Breast epithelium (tissue), 4 donors: Measurements from ENCODE around the gene HGFAC. TPM values are rescaled to one million over a fixed set of nuclear protein-coding genes. Genes with fewer than 3 reads are reported as not detected.

ENCODE experiments used
- DNase-seq, 2 donors: peaks; one replicate each; pipeline ENCODE4 v3.0.0-alpha.2; 2019; ENCODE audit warnings: low spot score in 2 of 2
- H3K27ac ChIP-seq, 2 donors: fragments of 200-600 bp; sonication (generic) in 1 of 2; one replicate each; pipeline ENCODE4 v1.5.1; 2016 to 2019; ENCODE audit warnings: mild to moderate bottlenecking in 1 of 2
- H3K27me3 ChIP-seq, 2 donors: fragments of 200-600 bp; sonication (generic) in 1 of 2; one replicate each; pipeline versions ENCODE4 v1.5.1 to v1.6.0; 2017 to 2019; ENCODE audit warnings: control low read depth in 1 of 2, mild to moderate bottlenecking in 1 of 2
- H3K36me3 ChIP-seq: fragments of 200-600 bp; one replicate; pipeline ENCODE4 v1.5.1; 2019
- H3K4me1 ChIP-seq, 2 donors: fragments of 200-600 bp; sonication (generic); one replicate each; pipeline ENCODE4 v1.5.1; 2016 to 2019; ENCODE audit warnings: control low read depth in 1 of 2
- H3K4me3 ChIP-seq, 3 donors: fragments of 200-600 bp; sonication (generic); 1 replicate in 2 of 3; 2 replicates in 1 of 3; pipeline ENCODE4 v1.5.1; 2016 to 2019; ENCODE audit warnings: mild to moderate bottlenecking in 3 of 3, moderate library complexity in 2 of 3
- H3K9me3 ChIP-seq, 2 donors: fragments of 200-600 bp; sonication (generic) in 1 of 2; one replicate each; pipeline ENCODE4 v1.5.1; 2016 to 2019; ENCODE audit warnings: control low read depth in 1 of 2
- CTCF ChIP-seq, 3 donors: fragments of 450-650 bp; IDR thresholded peaks; one replicate each; pipeline ENCODE4 v1.5.1; 2016 to 2017; ENCODE audit warnings: antibody characterized with exemption in 3 of 3, mild to moderate bottlenecking in 3 of 3, moderate library complexity in 3 of 3
- POLR2A ChIP-seq: fragments of 450-650 bp; IDR thresholded peaks from one replicate; pipeline ENCODE4 v1.6.1; 2016; ENCODE audit warnings: antibody characterized with exemption, mild to moderate bottlenecking, moderate library complexity
- POLR2AphosphoS5 ChIP-seq, 3 donors: sonication (generic); formaldehyde crosslinking; IDR thresholded peaks; one replicate each; pipeline ENCODE4 v1.6.1; 2017; ENCODE audit warnings: antibody characterized with exemption in 3 of 3
- intact Hi-C: fragments of 100-400 bp; cut with DNase I; formaldehyde crosslinking; loops from one replicate; pipeline ENCODE4 v1.15.1; 2023; ENCODE audit warnings: low total_unique reads
- total RNA-seq, 3 donors: library from RNA; depleted of rRNA; stranded (reverse); fragments of >200 nt; gene quantifications; one replicate each; pipeline ENCODE4 v1.1.0, GENCODE V29; 2016

HGFAC gene
- total RNA-seq, 3 donors from 2014 or later: 0.59 to 1.3 TPM; not detected in 1

GRCh38 chr4:3475041-3475712 lies 33.4 kb downstream of the HGFAC start:
- Histone ChIP-seq H3K4me3 (no peak overlapping the region), H3K27ac (no peak overlapping the region), H3K4me1 (no peaks in the 10 kb centered on the region), H3K27me3 (peaks cover 0 to 10% of the 10 kb centered on the region in 2 donors), H3K36me3 (no peaks in the 10 kb centered on the region), H3K9me3 (no peaks in the 10 kb centered on the region)
- no peak for DNase-seq
- TF ChIP-seq POLR2A (no peak), CTCF (IDR thresholded peaks at IDR 0.05) (no peak), POLR2AphosphoS5 (IDR thresholded peaks at IDR 0.05) (no peak)
- intact Hi-C loops: no loop called here

DNA sequence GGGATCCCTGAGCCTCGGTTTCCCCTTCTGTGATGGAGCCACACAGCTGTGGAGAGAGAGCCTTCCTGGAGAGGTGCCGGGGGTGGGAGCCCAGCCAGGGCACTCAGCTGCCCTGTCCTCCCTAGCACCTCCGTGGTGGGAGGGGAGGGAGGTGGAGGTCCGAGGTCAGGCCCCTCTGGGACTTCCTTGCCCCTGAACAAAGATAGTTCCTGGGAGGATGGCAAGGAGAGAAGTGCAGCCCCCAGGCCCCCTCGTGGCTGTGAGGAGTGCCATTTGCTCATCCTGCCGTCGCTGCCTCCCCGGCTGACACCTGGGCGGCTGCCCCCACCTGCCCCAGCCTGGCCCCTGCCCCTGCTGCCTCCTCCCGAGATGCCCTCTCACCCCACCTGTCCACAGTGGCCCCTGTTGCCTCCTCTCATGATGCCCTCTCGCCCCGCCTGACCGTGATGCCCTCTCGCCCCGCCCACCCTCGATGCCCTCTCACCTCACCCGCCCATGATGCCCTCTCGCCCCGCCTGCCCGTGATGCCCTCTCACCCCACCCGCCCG lies 34.0 kb downstream of the HGFAC start:
- no peak overlapping the region for H3K4me3 ChIP-seq
- no peaks in the 10 kb centered on the region for H3K4me1 ChIP-seq
- H3K27ac ChIP-seq: no peak overlapping the region
- intact Hi-C loops: no loop called here
- no peaks in the 10 kb centered on the region for H3K36me3 ChIP-seq
- TF ChIP-seq POLR2AphosphoS5 (IDR thresholded peaks at IDR 0.05) (no peak), CTCF (IDR thresholded peaks at IDR 0.05) (no peak), POLR2A (no peak)
- no peak for DNase-seq
- peaks cover 0 to 10% of the 10 kb centered on the region in 2 donors for H3K27me3 ChIP-seq
- H3K9me3 ChIP-seq: no peaks in the 10 kb centered on the region

- Histone ChIP-seq H3K36me3 (no peaks in the 10 kb centered on the region), H3K4me3 (no peak overlapping the region), H3K4me1 (no peaks in the 10 kb centered on the region), H3K27ac (no peak overlapping the region), H3K27me3 (peaks cover 0 to 10% of the 10 kb centered on the region in 2 donors), H3K9me3 (no peaks in the 10 kb centered on the region)
- intact Hi-C loops: no loop called here
- TF ChIP-seq CTCF (IDR thresholded peaks at IDR 0.05) (no peak), POLR2AphosphoS5 (IDR thresholded peaks at IDR 0.05) (no peak), POLR2A (no peak)
- DNase-seq: no peak
These were observed 34.6 kb downstream of the HGFAC start for GRCh38 chr4:3476341-3476747.

GRCh38 chr4:3476936-3477749 lies 35.4 kb downstream of the HGFAC start:
- no peak for DNase-seq
- intact Hi-C loops: no loop called here
- Histone ChIP-seq H3K27me3 (peaks cover 0 to 10% of the 10 kb centered on the region in 2 donors), H3K27ac (no peak overlapping the region), H3K4me3 (no peak overlapping the region), H3K9me3 (no peaks in the 10 kb centered on the region), H3K4me1 (no peaks in the 10 kb centered on the region), H3K36me3 (no peaks in the 10 kb centered on the region)
- TF ChIP-seq POLR2AphosphoS5 (IDR thresholded peaks at IDR 0.05) (no peak), CTCF (IDR thresholded peaks at IDR 0.05) (no peak), POLR2A (no peak)
